NCI-H460 (cell line): ENCODE measurements around the gene TPMT. TPM values are rescaled to one million over a fixed set of nuclear protein-coding genes. Genes with fewer than 3 reads are reported as not detected.

Experiments
- DNase-seq: peaks from one replicate; pipeline ENCODE4 v3.0.0-alpha.2; 2016; ENCODE audit warnings: low read depth; ENCODE audit errors: extremely low read depth
- total RNA-seq: library from RNA; depleted of rRNA; stranded (reverse); fragments of >200 nt; shearing (Covaris generic); gene quantifications from 2 replicates; pipeline ENCODE4 v1.2.3, GENCODE V29; 2014

The TPMT gene
- total RNA-seq, 1 experiment from 2014 or later = 12.3 TPM

DNA sequence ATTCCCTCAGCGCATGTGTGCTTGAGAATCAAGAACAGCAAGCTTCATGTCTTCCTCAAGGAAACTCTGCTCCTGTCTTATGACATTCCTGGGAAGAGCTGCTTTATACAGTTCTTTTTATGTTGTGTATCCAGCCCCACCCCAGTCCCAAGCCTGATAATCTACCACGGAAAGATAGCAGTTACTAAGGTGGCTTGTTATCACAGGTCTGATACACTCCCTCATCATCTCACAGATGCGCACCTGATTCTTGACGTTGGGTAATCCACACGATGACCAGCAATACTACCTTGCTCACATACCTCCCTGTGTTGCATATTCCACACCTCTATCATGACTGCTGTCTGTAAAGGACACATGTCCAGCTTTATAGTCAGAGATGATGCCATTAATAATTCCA is 35.6 kb downstream of the TPMT start:
- no peak for DNase-seq

GRCh38 chr6:18118330-18118729 is 36.5 kb downstream of the TPMT start:
- DNase-seq = no peak

GRCh38 chr6:18117136-18117535 is 37.7 kb downstream of the TPMT start:
- DNase-seq = no peak

- DNase-seq = no peak
These were observed 39.5 kb downstream of the TPMT start for GRCh38 chr6:18115356-18115755.

DNA sequence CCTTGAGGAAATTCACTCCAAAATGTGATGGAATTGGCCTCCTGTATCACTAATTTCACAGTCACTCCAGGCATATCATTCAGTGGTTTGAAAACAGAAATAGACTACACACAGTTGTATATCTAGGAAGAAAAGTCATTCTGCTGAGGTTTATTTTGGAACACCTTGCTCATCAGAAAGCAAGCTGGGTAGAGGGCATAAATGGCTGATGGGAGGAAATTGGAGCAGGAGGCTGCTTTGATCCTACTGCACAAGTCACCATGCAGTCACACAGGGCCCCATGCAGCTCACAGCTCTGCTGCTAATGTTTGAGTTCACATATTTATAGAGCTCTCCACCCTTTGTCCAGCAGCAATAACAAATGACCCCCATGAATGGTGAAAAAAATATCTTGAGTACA is 44.7 kb downstream of the TPMT start:
- DNase-seq = no peak

- DNase-seq = no peak
These were observed 47.8 kb downstream of the TPMT start for GRCh38 chr6:18107061-18107460.

DNA sequence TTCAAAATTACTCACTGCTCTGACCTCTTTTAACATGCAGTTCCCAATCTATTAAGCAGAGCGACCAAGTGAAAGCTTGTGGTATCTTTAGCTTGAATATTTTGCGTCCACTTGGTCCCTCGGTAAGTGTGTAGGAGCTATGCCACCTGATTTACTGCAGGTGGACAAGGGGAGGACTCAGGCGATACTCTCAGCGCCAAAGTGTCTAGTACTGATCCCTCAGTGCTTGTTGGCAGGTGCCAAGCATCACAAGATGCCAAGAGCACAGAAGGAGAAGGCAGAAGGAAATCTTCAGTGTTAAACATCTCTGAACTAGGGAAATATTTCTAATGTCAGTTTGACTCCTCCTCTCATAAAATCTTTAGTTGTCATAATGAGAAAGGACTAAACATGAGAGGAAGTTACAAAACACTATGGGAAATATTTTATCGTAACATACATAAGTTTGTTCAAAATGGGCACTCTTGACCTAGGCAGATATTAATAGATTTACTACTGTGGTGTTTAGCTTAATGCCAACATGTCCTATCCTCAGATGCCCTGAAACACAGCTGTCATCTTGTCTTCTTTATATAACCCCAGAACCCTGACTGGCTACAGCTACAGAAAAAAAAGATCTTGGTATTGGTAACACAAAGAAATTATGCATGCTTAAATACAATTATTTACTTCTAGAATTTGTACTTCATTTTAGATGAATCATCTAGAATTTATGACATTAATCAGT is 51.9 kb downstream of the TPMT start:
- DNase-seq = no peak

GRCh38 chr6:18101873-18102272 is 53.0 kb downstream of the TPMT start:
- DNase-seq = no peak

DNA sequence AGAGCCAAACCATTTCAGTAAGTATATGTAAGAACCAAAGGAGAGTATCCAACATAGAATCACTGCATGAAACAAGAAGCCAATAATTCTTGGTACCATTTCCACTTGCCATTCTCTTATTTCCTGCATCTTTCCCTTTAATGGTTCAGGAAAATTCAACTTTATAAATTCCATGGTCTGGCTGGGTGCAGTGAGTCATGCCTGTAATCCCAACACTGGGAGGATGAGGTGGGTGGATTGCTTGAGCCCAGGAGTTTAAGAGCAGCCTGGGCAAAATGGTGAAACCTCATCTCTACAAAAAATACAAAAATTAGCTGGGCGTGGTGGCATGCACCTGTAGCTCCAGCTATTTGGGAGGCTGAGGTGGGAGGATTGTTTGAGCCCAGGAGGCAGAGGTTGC is 53.6 kb downstream of the TPMT start:
- no peak for DNase-seq

GRCh38 chr6:18100296-18100695 is 54.6 kb downstream of the TPMT start:
- no peak for DNase-seq

DNA sequence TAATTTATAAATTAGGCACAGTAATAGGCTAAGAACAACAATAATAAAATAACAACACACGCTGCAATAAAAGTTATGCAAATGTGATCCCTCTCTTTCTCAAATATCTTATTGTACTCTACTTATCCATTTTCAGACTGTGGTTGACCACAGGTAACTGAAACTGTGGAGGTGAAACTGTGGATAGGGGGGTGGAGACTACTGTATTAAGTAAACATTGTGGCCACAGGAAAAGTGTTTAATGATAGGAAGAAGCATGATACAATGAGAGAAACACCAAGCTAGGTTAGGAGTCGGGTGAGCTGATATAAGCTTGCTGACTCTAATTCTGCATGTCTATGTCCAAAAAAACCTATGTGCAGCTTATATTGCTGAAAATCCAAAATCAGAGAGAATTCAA is 55.4 kb downstream of the TPMT start:
- DNase-seq = no peak

GRCh38 chr6:18096423-18096822 is 58.5 kb downstream of the TPMT start:
- no peak for DNase-seq

- DNase-seq = no peak
These were observed 63.5 kb downstream of the TPMT start for GRCh38 chr6:18091382-18091781.

DNA sequence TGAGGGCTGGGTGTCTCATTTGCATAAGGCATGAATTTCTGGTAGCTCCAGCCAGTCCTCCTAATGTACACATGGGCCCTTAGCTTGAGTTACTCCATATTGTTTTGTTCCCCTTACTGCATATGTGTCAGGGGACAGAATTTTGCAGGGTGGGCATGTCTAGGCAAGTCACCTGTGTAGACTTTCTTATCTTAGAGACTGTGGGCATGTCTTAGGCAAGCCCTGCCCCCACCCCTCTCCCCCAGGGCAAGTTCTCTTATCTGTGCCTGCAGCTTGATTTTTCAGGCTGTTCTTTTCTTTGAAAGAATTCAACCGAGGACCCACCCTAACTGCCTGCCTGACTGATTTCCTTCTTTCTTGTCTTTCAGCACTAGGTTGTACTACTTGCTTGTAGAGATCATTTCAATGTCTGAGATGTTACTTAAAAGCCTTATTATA is 64.5 kb downstream of the TPMT start:
- no peak for DNase-seq

DNA sequence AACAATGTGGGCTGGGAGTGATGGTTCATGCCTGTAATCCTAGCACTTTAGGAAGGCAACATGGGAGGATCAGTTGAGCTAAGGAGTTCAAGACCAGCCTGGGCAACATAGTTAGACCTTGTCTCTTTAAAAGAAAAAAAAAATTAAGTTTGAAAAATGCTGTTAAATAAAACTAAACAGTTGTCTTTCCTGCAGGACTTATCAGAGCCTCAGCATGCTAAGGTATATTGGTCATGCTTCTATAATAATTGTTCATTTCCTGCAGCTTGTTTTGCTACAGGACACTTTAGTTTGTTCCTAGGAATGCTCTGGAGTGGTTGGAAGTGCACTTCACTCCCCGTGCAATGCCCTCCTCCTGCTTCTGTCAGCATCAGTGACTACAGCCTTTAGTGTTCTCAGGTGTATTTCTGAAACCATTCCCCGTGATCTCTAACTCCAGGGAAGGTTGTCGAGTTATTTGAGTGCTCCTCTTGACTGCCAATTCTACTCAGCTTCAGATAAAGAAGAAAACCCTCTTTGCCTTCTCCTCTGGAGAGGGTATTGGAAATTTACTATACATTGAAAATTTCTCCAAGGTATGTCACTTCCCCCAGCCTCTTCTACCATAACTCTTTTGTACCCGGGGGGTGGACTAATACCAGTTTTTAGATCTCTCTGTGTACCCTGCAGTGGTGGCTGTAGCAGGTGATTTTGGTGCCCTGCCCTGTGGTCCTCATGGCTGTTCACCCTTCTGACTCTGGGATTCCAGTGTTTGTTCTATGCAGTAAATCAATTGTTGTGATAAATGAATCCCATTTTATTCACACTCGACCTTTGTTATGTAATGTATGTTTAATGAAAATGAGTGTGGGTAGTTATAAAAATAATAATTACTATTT is 66.2 kb downstream of the TPMT start:
- DNase-seq = no peak

GRCh38 chr6:18087396-18088165 is 67.3 kb downstream of the TPMT start:
- no peak for DNase-seq

DNA sequence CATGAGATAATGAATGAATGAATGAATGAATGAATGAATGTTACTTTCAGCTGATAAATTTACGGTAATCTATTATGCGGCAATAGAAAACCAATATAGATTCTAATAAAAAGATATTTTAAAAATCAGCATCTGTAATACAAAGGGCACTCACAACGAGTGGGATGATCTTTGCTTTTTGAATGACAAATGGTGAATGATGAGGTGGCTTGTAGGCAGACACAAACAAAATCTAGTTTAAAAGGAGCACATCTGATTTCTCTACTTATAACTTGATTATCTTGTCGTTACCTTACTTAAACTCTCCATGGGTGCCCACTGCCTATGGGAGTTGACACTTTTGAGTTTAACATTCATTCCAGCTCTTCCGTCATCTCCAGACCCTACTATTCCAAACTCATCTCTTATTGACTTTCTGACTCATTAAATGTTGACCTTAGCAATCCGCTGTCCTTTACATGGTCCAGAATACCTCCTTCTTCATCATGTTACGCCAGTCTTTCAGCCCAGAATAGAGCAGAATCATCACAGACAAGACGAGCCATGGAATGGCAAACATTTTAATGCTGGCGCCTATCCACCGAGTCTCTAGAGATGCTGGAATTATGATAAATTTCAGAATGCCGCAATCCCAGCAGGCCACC is 73.7 kb downstream of the TPMT start:
- no peak for DNase-seq

DNA sequence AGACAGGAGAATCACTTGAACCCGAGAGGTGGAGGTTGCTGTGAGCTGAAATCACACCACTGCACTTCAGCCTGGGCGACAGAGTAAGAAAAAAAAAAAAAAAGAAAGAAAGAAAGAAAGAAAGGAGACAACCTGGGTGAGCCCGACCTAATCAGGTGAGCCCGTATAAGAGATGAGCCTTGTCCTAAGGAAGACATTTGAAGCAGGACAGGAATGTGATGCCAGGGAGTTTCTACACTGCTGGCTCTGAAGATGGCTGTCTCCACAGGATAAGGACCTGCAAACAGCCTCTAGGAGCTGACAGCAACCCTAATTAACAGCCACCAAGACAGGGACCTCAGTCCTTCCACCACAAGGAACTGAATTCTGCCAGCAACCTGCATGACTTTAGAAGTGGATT is 74.3 kb downstream of the TPMT start:
- no peak for DNase-seq

GRCh38 chr6:18078866-18079265 is 76.0 kb downstream of the TPMT start:
- DNase-seq = no peak
